ENCODE measurements around the gene PERM1. TPM values are rescaled to one million over a fixed set of nuclear protein-coding genes. Genes with fewer than 3 reads are reported as not detected.

The PERM1 gene
- total RNA-seq, 2 donors from 2014 or later, result not detected

GRCh38 chr1:997993-998744, 16.3 kb upstream of the PERM1 start:
- no peak overlapping the region for H3K27ac Mint-ChIP-seq
- peak overlapping the region; percentile 59 for H3K4me3 Mint-ChIP-seq
- no peaks in the 10 kb centered on the region for H3K9me3 Mint-ChIP-seq
- H3K27me3 ChIP-seq (ENCODE audit: control insufficient read depth, insufficient read depth, low read length, poor library complexity, severe bottlenecking), result peaks cover 20% of the 10 kb centered on the region
- H3K9ac ChIP-seq (ENCODE audit: extremely low read depth, low read length, poor library complexity, severe bottlenecking), result peak overlapping the region; percentile 95
- H3K4me3 ChIP-seq (ENCODE audit: low read length), result peak overlapping the region; percentile 72
- H3K36me3 Mint-ChIP-seq (ENCODE audit: low read depth), result no peaks in the 10 kb centered on the region
- TF ChIP-seq CTCF (conservative IDR thresholded peaks at IDR 0.05), result peak; percentile 34
- H3K4me1 ChIP-seq (ENCODE audit: control insufficient read depth, insufficient read depth, low read length), result peaks cover 4% of the 10 kb centered on the region
- WGBS, 2 experiments (ENCODE audit: insufficient coverage in 1 of 2, insufficient read length in 1 of 2), result 19 to 21% methylated on average over 42 to 75 of the region's 75 CpGs
- H3K9me3 ChIP-seq (ENCODE audit: control insufficient read depth, low read length), result no peaks in the 10 kb centered on the region
- peaks cover 4% of the 10 kb centered on the region for H3K4me1 Mint-ChIP-seq
- DNase-seq, result peak; percentile 82
- no peaks in the 10 kb centered on the region for H3K36me3 ChIP-seq (ENCODE audit: control insufficient read depth, insufficient read depth, low read length)
- peaks cover 74% of the 10 kb centered on the region for H3K27me3 Mint-ChIP-seq (ENCODE audit: insufficient read depth)
- H3K27ac ChIP-seq (ENCODE audit: low read depth, low read length), result no peak overlapping the region

GRCh38 chr1:997713-997992, 15.8 kb upstream of the PERM1 start:
- no peak for TF ChIP-seq CTCF (conservative IDR thresholded peaks at IDR 0.05)
- Mint-ChIP-seq H3K9me3 (peaks cover 4% of the 10 kb centered on the region), H3K36me3 (ENCODE audit: low read depth) (no peaks in the 10 kb centered on the region), H3K4me3 (no peak overlapping the region), H3K27me3 (ENCODE audit: insufficient read depth) (peaks cover 75% of the 10 kb centered on the region), H3K27ac (no peak overlapping the region), H3K4me1 (peaks cover 3% of the 10 kb centered on the region)
- Histone ChIP-seq H3K27me3 (ENCODE audit: control insufficient read depth, insufficient read depth, low read length, poor library complexity, severe bottlenecking) (peaks cover 25% of the 10 kb centered on the region), H3K9me3 (ENCODE audit: control insufficient read depth, low read length) (peaks cover 3% of the 10 kb centered on the region), H3K36me3 (ENCODE audit: control insufficient read depth, insufficient read depth, low read length) (no peaks in the 10 kb centered on the region), H3K27ac (ENCODE audit: low read depth, low read length) (peak overlapping the region; percentile 60), H3K4me3 (ENCODE audit: low read length) (peak overlapping the region; percentile 72), H3K4me1 (ENCODE audit: control insufficient read depth, insufficient read depth, low read length) (no peaks in the 10 kb centered on the region), H3K9ac (ENCODE audit: extremely low read depth, low read length, poor library complexity, severe bottlenecking) (peak overlapping the region; percentile 5)
- DNase-seq, result peak; percentile 67
- WGBS, 2 experiments (ENCODE audit: insufficient coverage in 1 of 2, insufficient read length in 1 of 2), result 77% methylated on average over 3 of the region's 3 CpGs; no CpG with 5 or more reads in 1 of the 2 experiments

GRCh38 chr1:996851-997712, 15.2 kb upstream of the PERM1 start:
- WGBS, 2 experiments (ENCODE audit: insufficient coverage in 1 of 2, insufficient read length in 1 of 2), result 67 to 77% methylated on average over 15 to 24 of the region's 24 CpGs
- TF ChIP-seq CTCF (conservative IDR thresholded peaks at IDR 0.05), result no peak

More at GRCh38 chr1:996851-997712, 15.2 kb upstream of the PERM1 start:
- H3K9ac ChIP-seq (ENCODE audit: extremely low read depth, low read length, poor library complexity, severe bottlenecking), result peak overlapping the region; percentile 5
- H3K27me3 ChIP-seq (ENCODE audit: control insufficient read depth, insufficient read depth, low read length, poor library complexity, severe bottlenecking), result peaks cover 29% of the 10 kb centered on the region
- no peaks in the 10 kb centered on the region for H3K36me3 Mint-ChIP-seq (ENCODE audit: low read depth)
- H3K9me3 ChIP-seq (ENCODE audit: control insufficient read depth, low read length), result peaks cover 8% of the 10 kb centered on the region
- H3K4me3 Mint-ChIP-seq, result no peak overlapping the region
- peak overlapping the region; percentile 72 for H3K4me3 ChIP-seq (ENCODE audit: low read length)
- H3K27me3 Mint-ChIP-seq (ENCODE audit: insufficient read depth), result peaks cover 75% of the 10 kb centered on the region
- peaks cover 7% of the 10 kb centered on the region for H3K9me3 Mint-ChIP-seq
- H3K4me1 Mint-ChIP-seq, result peaks cover 3% of the 10 kb centered on the region
- H3K27ac Mint-ChIP-seq, result no peak overlapping the region
- H3K27ac ChIP-seq (ENCODE audit: low read depth, low read length), result peak overlapping the region; percentile 60
- no peaks in the 10 kb centered on the region for H3K36me3 ChIP-seq (ENCODE audit: control insufficient read depth, insufficient read depth, low read length)
- DNase-seq, result peak; percentile 76
- no peaks in the 10 kb centered on the region for H3K4me1 ChIP-seq (ENCODE audit: control insufficient read depth, insufficient read depth, low read length)
